ENCODE results near the gene SOS1.

Gene SOS1

DNA sequence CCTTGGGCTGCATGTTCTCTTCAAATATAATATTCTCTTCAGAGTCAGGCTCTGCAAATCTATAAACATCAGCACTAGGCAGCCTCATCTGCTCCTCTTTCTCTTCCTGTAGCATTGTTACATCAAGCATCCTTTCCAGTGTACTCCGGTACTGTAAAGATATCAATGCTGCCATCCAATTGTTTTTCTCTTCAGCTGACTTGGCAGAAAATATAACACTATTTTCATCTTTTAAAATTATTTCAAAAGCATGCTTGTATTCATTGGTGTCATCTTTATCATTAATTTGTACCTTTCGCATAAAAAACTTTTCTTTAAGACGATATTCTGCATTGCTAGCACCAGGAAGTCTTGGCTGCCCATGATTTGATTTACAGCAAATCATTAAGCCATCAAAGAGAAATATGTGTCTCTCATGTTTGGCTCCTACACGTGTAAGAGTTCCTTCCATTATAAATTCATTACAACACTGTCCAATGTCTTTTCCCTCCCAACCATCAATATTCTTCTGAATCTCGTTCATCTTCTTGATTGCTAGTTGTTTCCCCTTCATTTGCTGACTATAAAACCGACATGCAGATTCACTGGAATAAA lies 98.1 kb downstream of the SOS1 start:
- no peak for DNase-seq

DNA sequence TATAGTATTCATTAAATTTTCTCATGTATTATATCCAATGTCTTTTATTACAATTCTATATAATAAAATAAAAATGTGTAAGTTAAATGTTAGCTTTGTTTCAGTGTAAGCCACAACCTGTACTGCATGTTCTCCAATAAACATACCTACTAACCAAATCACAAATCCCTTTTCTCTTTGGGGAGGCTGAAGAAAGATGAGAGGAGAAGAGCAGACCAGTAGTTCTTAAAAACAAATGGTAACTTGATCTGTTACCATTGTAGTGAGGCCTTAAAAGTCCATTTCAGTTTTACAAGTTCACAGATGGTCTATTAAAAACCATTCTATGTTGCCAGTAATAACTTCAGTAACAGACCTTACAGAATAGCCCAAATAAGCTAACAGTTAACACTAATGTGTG lies 100.5 kb downstream of the SOS1 start:
- no peak for DNase-seq

DNA sequence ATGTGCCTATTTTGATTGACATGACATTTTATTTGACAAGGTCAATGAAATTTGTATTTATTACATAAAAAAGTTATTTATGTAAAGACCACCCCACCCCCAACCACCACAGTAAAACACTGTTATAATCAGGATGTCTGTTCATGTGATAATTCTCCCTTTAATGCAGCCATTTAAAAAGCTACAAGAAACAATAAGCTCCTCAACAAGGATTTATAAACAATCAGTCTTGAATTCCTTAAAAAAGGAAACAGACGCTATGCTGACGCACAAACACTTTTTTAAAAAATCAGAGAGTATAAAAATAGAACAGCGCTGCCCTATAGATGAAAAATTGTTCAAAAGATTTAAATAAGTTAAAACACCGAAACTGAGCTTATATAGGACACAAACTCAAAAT lies 102.2 kb downstream of the SOS1 start:
- no peak for DNase-seq

DNA sequence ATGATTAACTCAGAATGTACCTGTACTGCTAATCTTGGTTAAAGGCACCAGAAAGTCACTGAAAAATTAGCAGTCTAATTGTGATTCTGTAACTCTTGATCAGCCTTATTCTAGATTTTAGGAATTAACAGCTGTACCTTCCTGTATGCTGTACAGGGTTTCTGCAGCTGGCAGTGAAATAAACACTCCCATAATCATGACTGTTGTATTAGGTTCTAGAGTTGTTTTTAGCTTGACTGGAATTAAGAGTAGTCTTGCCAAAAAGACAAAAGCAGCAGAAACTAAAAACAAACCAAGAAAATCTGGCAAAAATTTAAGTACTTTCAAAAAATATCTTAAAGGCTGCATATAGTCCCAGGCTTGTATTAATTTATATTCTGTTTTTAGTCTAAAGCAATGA lies 103.5 kb downstream of the SOS1 start:
- no peak for DNase-seq

DNA sequence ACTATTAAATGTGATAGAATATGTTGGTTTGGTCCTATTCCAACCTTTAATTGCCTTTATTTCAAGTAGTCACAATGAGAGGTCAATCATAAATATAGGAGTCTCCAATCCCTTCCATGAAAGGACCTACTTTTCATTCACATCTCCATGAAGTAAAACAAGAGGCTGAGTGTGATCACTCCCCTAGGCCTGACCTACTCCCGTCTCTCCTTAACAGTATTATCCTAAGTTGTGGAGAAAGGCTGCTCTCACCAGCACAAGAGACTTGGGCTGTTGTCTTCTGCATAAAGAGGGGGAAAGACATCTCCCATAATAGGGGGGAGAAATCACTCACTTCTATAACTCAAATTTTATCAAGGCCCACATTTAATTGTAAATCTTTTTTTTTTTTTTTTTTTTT lies 105.4 kb downstream of the SOS1 start:
- DNase-seq: no peak

DNA sequence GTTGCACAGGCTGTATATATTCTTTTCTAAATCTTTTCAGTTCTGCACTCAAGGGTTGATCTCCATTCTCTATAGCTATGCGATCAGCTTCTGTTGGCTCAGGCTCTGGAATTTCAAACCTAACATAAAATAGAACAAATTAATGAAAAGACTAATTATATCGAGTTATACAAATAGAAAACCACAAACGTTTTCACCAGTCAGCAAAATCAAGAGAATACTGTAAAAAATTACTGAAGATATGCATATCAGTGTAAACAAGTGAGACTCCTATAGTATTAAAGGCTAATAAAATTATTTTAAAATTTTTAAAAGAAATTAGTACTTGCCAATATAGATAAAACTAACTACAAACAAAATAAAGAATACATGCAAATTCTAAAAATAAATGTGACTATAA lies 107.0 kb downstream of the SOS1 start:
- no peak for DNase-seq

DNA sequence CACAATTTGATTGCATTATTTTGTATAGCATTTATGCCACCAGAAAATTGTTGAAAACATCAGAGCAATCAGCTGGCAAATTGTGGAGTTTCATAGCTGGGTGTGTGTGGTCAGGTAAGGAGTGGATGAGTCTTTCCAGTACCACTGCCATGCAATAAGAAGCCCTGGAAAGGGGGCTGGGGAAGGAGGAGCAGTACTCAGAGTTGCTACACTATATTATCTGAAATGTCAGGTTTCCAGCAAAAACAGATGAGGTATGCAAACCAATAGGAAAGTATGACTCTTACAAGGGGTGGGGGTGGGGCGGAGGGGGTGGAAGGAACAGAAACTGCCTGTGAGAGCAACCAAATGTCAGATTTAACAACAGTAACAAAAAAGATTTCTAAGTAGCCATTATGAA lies 112.2 kb downstream of the SOS1 start:
- DNase-seq: no peak

DNA sequence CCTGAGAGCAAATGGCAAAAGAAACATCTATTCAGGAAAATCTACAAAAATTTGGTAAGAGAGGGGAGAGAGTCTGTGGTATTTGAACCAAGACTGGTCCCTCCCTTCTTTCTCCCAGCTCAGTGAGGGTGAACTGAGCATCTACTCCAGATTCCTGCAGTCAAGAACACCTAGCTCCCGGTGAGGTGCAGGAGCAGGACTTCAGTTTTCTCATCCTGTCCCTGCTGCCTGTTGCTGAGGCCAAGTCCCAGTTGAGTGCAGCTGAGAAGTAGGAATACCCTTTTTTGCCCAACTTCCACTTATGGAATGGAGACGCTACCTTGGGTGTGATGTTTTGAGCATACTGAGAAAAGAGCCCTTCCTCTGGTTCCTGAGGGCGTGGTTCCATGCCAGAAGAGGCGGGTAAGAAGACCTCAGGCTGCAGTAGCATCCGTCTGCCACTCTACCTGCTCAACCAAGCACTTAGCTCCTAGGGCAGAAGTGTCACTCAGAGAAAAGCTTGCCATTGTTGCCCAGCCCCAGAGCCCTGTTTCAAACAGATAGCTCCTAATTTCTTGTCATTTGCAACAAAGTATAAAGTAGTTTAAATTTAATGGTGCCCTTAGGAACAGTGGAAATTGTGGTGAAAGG lies 112.9 kb downstream of the SOS1 start:
- DNase-seq: no peak

DNA sequence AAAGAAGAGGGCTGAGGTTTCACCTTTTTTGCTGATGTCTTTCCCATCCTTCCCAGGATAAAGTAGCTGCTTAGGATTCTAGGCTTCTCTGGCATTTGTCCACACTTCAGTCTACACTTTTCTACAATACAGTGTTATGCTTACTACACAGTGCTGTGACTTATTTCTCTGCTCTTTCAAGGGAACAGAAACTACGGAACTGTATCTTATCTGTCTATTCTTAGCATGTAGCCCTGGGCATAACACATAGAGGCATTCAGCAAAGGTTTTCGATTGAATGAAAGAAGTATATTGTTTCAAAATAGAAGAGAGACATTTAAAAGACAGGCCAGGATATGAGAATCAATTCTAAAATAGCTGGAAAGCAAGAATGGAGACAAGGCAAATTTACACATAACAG lies 120.3 kb downstream of the SOS1 start:
- DNase-seq: no peak

DNA sequence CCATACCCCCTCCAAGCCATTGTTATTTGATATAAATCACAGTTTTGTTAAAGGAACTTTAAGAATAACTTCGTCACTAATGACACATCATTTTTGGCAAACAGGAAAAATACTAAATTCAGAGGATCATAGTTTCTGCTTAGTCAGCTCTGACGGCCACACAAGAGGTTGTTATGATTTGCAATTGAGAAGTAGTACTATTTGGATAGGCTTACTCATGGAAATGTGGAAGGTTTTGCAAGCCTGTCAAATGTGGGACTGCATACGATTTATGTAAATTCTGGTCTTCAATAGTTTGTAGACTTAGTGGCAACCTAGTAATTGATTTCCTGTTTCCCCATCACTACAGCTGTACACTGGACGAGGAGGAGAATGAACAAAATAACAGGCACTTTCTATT lies 123.1 kb downstream of the SOS1 start:
- DNase-seq: no peak

DNA sequence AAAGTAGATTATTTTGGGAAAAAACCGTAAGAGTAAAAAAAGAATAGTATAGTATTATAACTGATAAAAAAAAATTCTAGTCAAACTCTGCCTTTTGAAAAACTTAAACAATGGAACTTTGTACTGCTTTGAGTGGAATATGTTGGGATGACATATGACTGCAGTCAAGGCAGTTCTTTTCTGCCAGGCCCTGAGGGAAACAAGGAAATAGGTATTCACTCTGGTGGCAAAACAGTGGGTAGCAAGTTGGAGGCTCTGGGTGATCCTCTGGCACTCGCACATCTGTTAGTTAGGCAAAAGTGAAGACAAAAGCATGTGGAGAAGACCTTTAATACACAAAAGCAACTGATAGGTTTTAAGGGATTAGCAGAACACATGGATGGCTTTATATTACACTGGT lies 129.0 kb downstream of the SOS1 start:
- no peak for DNase-seq

DNA sequence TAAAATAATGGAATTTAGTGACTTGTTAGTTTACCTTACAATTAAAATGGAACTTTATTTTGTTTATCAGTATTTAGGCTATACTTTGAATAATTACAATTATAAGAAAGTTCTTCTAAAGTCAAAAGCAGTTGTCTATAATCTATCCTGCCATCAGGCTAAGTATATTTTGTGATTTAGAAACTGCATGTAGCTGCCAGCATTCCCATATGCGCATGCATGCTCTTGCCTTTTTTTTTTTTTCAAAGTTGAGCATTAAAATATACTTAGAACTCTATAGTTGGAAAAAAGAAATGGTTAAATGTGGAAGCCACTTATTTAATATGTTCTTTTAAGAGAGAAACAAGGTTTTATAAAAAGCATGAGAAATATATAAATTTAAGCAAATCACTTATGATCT lies 132.1 kb downstream of the SOS1 start:
- DNase-seq: no peak

DNA sequence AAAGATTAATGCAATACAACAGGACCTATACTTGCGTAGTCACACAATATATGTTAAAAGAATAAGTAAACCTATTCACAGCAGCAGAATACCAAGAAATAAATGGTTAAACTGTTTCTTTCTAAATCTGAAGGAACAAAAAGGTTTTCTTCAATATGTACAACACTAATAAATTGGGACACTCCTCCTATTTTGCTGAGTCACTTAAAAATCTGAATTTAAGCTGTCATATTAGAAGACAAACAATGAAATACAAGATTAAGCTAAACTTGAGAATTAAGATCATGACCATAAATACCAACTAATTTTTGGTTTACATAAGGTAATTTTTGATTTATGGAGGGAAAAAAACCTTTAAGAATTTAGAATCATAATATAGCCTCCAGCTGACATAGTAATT lies 138.4 kb downstream of the SOS1 start:
- no peak for DNase-seq

DNA sequence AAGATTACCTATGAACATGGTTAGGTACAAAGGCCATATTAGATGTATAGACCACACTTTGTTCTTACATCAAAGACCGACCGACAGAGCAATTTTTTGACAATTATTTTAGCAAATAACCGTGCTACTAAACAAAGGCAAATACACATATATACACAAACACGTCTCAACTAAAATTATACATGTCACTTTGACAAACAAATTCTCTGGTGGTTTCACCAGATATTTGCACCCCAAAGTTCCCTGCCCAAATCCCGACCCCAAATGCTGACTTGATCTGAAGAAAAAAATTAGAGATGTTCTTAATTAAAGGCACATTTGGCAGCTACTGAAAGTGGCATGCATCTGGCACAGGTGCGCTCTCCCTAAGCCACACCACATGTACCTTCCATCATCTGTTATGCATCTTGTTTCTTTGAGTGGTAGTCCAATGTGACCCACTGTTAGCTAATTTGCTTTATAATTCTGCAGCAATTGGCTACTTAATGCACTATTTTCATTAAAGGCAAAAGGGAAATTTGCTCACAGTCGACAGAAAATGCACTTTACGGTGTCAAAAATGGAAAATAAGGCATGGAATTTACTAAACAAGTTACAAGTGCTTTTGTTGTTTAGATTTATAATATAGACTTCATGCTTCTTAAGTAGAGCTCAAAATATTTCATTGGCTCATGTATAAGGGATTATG lies 139.0 kb downstream of the SOS1 start:
- no peak for DNase-seq

DNA sequence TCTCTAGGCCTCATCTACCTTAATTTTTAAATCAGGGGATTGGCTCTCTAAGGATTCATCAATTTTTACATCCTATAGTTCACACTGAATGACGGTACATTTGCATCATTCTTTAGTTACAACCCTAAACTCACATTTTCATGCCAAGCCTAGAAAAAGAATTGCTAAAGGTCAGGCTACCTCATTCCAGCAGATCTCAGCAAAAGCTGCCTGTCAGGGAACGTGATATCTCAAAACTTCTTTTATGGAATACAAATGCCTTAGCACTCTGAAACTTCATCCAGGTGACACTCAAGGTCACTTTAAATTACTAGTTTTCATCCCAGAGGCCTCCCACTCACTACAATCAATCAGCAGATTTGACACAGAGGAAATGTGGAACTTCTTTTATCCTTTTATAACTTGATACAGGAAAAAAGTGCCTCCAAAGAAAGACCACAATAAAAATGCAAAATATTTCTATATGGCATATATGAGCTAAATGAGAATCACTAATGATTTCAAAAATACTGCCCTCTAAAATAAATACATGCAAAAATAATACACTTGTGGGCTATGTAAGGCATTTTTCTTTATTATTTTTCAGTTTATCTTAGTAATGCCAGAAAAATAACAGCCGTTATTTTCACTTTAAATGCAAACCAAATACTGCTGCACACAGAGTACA lies 139.7 kb downstream of the SOS1 start:
- DNase-seq: no peak

DNA sequence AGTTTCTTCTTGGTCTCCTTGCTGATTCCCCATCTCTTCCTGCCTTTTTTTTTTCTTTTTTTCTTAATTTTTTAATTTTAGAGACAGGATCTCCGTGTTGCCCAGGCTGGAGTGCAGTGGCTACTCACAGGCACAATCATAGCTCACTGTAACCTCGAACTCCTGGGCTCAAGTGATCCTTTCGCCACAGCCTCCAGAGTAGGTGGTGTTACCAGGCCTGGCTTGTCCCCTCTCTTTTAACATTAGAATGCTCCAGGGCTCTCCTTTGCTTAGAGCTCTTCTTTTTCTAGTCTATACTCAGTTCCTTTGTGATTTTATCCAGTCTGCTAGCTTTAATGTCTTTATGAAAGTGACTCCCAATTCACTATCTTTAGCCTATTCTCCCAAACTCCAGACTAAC lies 141.9 kb downstream of the SOS1 start:
- no peak for DNase-seq

DNA sequence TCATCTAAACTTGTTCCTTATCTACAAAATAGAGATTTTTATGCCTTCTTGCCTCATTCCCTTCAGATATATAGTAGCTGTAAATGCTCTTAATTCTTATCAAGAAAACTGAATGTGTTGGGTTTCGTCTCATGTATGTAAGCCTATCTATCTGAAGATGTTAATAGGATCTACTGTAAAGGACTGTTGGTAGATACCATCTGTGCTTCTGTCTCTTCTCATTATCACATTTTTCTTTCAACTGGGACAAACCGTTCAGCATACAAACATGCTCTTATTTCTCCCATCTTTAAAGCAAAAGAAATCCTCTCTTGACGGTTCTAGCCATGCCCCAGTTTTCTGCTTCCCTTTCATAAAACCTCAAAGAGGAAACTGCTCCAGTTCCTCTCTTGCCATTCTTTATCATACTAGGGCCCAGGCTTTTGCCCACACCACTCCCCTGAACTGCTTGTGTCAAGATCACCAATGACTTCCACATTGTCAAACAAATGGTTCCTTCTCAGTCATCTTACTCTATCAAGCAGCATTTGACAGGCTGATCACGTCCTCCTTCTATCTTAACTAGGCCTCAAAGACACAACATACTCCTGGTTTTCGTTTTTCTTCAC lies 142.5 kb downstream of the SOS1 start:
- DNase-seq: no peak

DNA sequence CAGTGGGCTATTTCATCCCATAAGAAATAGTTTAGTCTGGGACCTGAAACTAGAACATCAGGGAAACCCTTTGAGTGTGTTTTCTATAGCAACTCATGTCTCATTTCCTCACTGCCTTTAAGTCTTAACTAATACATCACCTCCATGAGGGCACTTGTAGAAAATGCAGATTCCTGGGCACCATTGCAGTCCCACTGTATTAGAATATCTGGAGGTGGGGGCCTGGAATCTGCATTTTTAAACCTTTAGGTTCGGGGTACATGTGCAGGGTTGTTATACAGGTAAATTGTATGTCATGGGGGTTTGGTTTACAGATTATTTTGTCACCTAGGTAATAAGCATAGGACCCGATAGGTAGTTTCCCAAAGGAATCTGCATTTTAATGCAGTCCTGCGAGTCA lies 143.8 kb downstream of the SOS1 start:
- DNase-seq: no peak

DNA sequence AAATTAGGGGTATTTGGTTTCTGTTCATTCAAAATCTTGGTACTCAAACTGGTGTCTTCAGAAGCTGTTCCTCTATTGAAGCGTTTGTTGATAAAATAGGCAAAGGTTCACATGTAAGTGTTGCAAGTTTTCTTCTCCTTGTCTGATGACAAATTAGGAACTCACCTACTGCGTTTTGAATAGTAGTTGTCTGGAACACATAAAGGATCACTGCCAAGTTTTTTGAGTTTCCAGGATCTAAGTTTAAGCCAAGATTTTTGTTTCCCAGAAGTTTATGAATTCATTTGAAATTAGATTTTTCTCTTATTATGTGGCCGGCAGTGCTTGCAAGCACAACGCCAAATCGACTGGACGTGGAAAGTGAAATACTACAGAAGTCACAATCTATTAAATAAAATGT lies 145.8 kb downstream of the SOS1 start:
- DNase-seq: no peak

DNA sequence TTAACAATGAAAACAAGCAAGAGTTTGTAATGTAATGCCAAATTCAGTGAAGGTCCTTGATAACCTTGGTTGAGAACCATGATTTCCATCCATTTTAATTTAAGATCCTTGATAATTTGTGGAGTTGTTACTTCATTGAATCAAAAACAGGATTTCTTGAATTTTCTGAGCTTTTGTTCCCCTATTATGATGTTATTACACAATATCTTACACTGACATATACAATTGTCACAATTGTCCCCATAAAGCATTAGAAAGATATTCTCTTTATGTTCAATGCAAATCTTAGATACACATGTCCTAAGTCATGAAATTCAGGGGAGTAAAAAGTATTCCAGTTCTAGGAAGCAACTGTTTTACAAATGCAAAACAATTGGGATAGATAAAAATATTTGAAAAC lies 147.6 kb downstream of the SOS1 start:
- no peak for DNase-seq

DNA sequence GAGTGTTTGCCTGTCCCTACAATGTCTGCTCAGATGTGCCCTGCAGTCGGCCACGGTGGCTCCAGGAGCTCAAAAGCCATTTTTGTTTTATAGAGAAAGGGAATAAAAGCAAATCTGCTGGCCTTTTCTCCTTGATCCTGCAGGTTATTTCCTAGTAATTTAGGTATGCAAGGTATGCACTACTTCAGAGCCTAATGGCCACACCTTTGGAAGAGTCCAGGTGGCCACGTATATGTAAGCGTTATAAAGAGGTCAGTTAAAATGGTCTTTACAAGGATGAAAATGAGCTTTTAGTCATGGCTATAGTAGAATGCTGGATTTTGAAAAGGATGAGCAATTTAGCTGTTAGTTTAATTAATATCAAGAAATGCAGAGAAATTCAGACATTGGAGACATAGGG lies 149.5 kb downstream of the SOS1 start:
- DNase-seq: no peak

DNA sequence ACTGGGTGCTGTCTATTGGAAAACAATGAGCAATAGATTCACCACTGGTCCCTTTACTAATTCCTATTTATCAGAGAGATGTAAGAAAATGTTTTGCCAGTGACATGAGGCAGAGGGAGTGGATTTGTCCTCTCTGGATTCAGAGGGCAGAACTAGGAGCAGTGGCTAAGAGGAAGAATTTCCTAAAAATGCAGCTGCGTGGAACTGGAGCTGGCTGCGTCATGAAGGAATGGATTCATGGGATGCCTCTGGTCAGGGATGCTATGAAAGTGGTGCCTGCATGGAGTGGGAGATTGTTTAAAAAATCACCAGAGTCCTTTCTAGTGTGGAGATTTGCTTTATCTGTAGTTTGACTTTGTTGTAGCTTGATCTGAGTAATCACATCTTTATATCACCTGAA lies 152.8 kb downstream of the SOS1 start:
- no peak for DNase-seq

DNA sequence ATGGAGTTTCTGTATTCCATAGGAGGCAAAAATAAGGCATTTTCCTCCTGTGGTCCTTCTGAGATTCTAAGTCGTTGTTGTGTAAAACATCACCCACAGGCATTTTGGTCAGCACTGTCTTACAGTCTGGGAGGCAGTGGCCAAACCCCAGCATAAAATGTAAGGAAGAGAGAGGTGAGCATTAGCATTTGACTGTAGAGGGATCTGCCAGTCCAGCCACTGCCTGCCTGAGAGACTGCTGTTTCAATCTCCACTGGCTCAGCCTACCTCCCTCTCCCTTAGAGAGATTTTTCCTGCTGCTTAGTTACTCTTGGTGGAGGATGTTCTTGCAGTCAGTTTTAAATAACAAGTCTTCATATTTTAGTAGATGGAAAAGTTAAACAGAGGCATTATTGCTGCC lies 154.2 kb downstream of the SOS1 start:
- DNase-seq: no peak

DNA sequence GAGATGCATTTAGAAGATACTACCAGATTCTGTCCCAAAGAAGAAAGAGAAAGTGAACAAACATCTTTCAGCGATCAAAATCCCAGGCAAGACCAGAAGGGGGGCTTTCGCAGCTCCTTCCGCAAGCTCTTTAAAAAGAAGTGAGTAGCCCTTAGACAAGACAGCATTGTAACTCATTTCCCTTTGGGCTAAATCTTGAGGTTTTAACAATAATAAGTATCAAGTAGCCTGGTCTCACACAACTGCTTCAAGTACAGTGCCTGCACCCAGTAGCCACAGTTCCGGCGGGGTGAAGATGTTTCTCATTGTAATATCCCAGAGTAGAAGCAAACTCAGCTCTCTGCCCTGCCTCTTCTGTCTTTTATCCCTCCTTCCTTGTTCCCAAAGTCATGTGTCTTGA lies 154.8 kb downstream of the SOS1 start:
- no peak for DNase-seq
